ENCODE results near the gene SPATA18. TPM values are rescaled to one million over a fixed set of nuclear protein-coding genes. Genes with fewer than 3 reads are reported as not detected.
"Not testable (repeated sequence)": the region's sequence is repeated elsewhere in the genome, so short reads cannot be mapped to it uniquely, and the experiment has no call there.

Gene SPATA18
- total and polyA plus RNA-seq, 2 experiments from 2014 or later: 13.7 to 14.3 TPM

GRCh38 chr4:52081216-52081615 is 30.1 kb downstream of the SPATA18 start:
- Histone ChIP-seq H3K27ac (no peak overlapping the region), H3K4me1 (ENCODE audit: insufficient read depth) (no peaks in the 10 kb centered on the region), H3F3A (ENCODE audit: insufficient read depth) (no peaks in the 10 kb centered on the region), H2AFZ (no peak overlapping the region), H3K9ac (no peak overlapping the region), H3K27me3 (replicated peaks; ENCODE audit: insufficient read depth) (no peaks in the 10 kb centered on the region), H3K9me2 (ENCODE audit: insufficient read depth) (no peaks in the 10 kb centered on the region; the same call in 1 of the 2 replicates), H3K4me2 (ENCODE audit: unreplicated experiment) (no peak overlapping the region), H3K79me2 (ENCODE audit: insufficient read depth) (no peaks in the 10 kb centered on the region), H4K20me1 (ENCODE audit: insufficient read depth) (no peaks in the 10 kb centered on the region), H3K4me3 (no peak overlapping the region), H3K9me3 (ENCODE audit: low read depth) (no peaks in the 10 kb centered on the region), H3K36me3 (ENCODE audit: low read depth) (no peaks in the 10 kb centered on the region)
- in situ Hi-C loops (cut with MboI): no loop called here
- no peak for TF ChIP-seq EZH2 (IDR thresholded peaks at IDR 0.05; ENCODE audit: insufficient read depth, poor library complexity, severe bottlenecking)
- no peak for TF ChIP-seq EZH2phosphoT487 (IDR thresholded peaks at IDR 0.05; ENCODE audit: insufficient read depth, low read depth)
- DNase-seq: no peak

DNA sequence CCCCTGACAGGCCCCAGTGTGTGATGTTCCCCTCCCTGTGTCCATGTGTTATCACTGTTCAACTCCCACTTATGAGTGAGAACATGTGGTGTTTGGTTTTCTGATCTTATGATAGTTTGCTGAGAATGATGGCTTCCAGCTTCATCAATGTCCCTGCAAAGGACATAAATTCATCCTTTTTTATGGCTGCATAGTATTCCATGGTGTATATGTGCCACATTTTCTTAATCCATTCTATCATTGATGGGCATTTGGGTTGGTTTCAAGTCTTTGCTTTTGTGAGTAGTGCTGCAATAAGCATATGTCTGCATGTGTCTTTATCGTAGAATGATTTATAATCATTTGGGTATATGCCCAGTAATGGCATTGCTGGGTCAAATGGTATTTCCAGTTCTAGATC is 35.3 kb downstream of the SPATA18 start:
- 97 to 100% methylated on average over 1 of the region's 1 CpG for WGBS, 2 experiments (ENCODE audit: low coverage in 1 of 2, low lambda C conversion rate in 2 of 2, missing lambda C conversion rate in 2 of 2)
- in situ Hi-C loops (cut with MboI); H3K4me2 ChIP-seq (ENCODE audit: unreplicated experiment); H3K9me3 ChIP-seq (ENCODE audit: low read depth); H3K79me2 ChIP-seq (ENCODE audit: insufficient read depth); H3K4me1 ChIP-seq (ENCODE audit: insufficient read depth); H4K20me1 ChIP-seq (ENCODE audit: insufficient read depth); H3K4me3 ChIP-seq; H3K9me2 ChIP-seq (ENCODE audit: insufficient read depth); H2AFZ ChIP-seq; H3K27ac ChIP-seq; H3K27me3 ChIP-seq (replicated peaks; ENCODE audit: insufficient read depth); H3K36me3 ChIP-seq (ENCODE audit: low read depth); H3K9ac ChIP-seq; DNase-seq; H3F3A ChIP-seq (ENCODE audit: insufficient read depth): not testable (repeated sequence)

DNA sequence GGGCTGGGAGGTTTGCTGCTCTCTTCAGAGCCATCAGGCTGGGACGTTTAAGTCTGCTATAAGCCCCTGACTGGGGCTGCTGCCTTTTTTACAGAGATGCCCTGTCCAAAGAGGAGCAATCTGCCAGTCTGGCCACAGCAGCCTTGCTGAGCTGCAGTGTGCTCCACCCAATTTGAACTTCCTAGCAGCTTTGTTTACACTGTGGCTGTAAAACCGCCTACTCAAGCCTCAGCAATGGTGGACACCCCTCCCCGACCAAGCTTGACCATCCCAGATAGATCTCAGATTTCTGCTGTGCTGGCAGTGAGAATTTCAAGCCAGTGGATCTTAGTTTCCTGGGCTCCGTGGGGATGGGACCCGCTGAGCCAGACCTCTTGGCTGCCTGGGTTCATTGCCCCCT is 40.7 kb downstream of the SPATA18 start:
- WGBS, 2 experiments (ENCODE audit: low coverage in 1 of 2, low lambda C conversion rate in 2 of 2, missing lambda C conversion rate in 2 of 2): 67 to 75% methylated on average over 5 of the region's 5 CpGs
- peak; percentile 26 for DNase-seq

GRCh38 chr4:52093466-52093865 is 42.4 kb downstream of the SPATA18 start:
- Histone ChIP-seq H3K79me2 (ENCODE audit: insufficient read depth) (no peaks in the 10 kb centered on the region), H2AFZ (no peak overlapping the region), H3F3A (ENCODE audit: insufficient read depth) (no peaks in the 10 kb centered on the region), H3K4me1 (ENCODE audit: insufficient read depth) (peaks cover 7% of the 10 kb centered on the region), H3K9me2 (ENCODE audit: insufficient read depth) (no peaks in the 10 kb centered on the region), H3K27me3 (replicated peaks; ENCODE audit: insufficient read depth) (no peaks in the 10 kb centered on the region), H3K4me2 (ENCODE audit: unreplicated experiment) (no peak overlapping the region), H3K4me3 (no peak overlapping the region), H4K20me1 (ENCODE audit: insufficient read depth) (no peaks in the 10 kb centered on the region), H3K27ac (no peak overlapping the region), H3K9me3 (ENCODE audit: low read depth) (no peaks in the 10 kb centered on the region), H3K9ac (no peak overlapping the region), H3K36me3 (ENCODE audit: low read depth) (no peaks in the 10 kb centered on the region)
- WGBS, 2 experiments (ENCODE audit: low coverage in 1 of 2, low lambda C conversion rate in 2 of 2, missing lambda C conversion rate in 2 of 2): 98 to 100% methylated on average over 1 of the region's 1 CpG
- TF ChIP-seq EZH2phosphoT487 (IDR thresholded peaks at IDR 0.05; ENCODE audit: insufficient read depth, low read depth) (no peak), EZH2 (IDR thresholded peaks at IDR 0.05; ENCODE audit: insufficient read depth, poor library complexity, severe bottlenecking) (no peak)
- no peak for DNase-seq
- in situ Hi-C loops (cut with MboI): no loop called here

More for the DNA sequence above, 40.7 kb downstream of the SPATA18 start:
- Histone ChIP-seq H2AFZ (no peak overlapping the region), H3K4me3 (no peak overlapping the region), H3K9me2 (ENCODE audit: insufficient read depth) (no peaks in the 10 kb centered on the region), H3K79me2 (ENCODE audit: insufficient read depth) (no peaks in the 10 kb centered on the region), H3K27me3 (replicated peaks; ENCODE audit: insufficient read depth) (no peaks in the 10 kb centered on the region), H3K9ac (no peak overlapping the region), H3F3A (ENCODE audit: insufficient read depth) (no peaks in the 10 kb centered on the region), H4K20me1 (ENCODE audit: insufficient read depth) (no peaks in the 10 kb centered on the region), H3K4me1 (ENCODE audit: insufficient read depth) (peaks cover 7% of the 10 kb centered on the region), H3K9me3 (ENCODE audit: low read depth) (no peaks in the 10 kb centered on the region), H3K27ac (no peak overlapping the region), H3K4me2 (ENCODE audit: unreplicated experiment) (no peak overlapping the region), H3K36me3 (ENCODE audit: low read depth) (no peaks in the 10 kb centered on the region)
- in situ Hi-C loops (cut with MboI): no loop called here
- TF ChIP-seq EZH2 (IDR thresholded peaks at IDR 0.05; ENCODE audit: insufficient read depth, poor library complexity, severe bottlenecking): no peak
- TF ChIP-seq EZH2phosphoT487 (IDR thresholded peaks at IDR 0.05; ENCODE audit: insufficient read depth, low read depth): no peak

DNA sequence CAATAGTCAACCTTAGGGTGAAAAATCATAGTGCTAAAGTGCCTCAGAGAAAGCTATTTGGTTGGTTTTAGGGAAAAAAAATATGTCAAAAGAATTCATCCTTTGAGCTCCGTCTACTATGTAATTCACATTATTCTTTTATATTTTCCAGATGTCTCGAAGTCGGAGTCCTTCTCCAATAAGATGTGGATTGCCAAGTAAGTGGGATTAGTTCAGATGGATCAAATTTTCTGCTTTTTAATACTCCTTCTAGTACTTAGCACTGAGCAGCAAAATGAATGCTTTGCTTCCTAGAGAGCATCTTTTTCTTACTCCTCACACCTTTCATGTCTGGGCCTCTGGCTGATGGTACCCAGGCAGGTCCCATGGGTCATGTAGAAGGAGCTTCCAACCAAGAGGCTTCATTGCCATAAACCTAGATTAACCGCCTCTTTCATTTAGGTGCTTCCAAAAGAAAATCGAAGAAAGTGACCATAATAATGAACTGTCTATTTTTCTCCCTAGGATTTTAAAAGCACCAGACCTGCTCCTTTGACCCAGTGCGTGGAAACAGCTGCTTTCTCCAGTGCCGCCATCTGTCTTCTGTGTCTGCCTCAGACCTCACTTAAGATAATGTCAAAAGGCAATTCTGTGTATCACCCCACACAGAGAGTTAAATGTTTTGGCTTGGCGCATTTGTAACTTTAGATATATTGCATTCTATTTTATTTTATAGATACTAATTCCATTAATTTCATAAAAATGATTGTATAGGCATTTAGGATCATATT is 43.5 kb downstream of the SPATA18 start:
- Histone ChIP-seq H3K4me1 (ENCODE audit: insufficient read depth) (peaks cover 7% of the 10 kb centered on the region), H3K36me3 (ENCODE audit: low read depth) (no peaks in the 10 kb centered on the region), H3K4me3 (no peak overlapping the region), H4K20me1 (ENCODE audit: insufficient read depth) (no peaks in the 10 kb centered on the region), H3F3A (ENCODE audit: insufficient read depth) (no peaks in the 10 kb centered on the region), H3K27ac (no peak overlapping the region), H3K9me3 (ENCODE audit: low read depth) (no peaks in the 10 kb centered on the region), H3K9ac (no peak overlapping the region), H3K27me3 (replicated peaks; ENCODE audit: insufficient read depth) (no peaks in the 10 kb centered on the region), H2AFZ (no peak overlapping the region), H3K79me2 (ENCODE audit: insufficient read depth) (no peaks in the 10 kb centered on the region), H3K9me2 (ENCODE audit: insufficient read depth) (no peaks in the 10 kb centered on the region), H3K4me2 (ENCODE audit: unreplicated experiment) (no peak overlapping the region)
- DNase-seq: no peak
- 65 to 71% methylated on average over 8 of the region's 8 CpGs for WGBS, 2 experiments (ENCODE audit: low coverage in 1 of 2, low lambda C conversion rate in 2 of 2, missing lambda C conversion rate in 2 of 2)
- TF ChIP-seq EZH2phosphoT487 (IDR thresholded peaks at IDR 0.05; ENCODE audit: insufficient read depth, low read depth) (no peak), EZH2 (IDR thresholded peaks at IDR 0.05; ENCODE audit: insufficient read depth, poor library complexity, severe bottlenecking) (no peak)
- in situ Hi-C loops (cut with MboI): no loop called here

Data from GM23248 (cell line).